C4-2B (cell line): Measurements from ENCODE around the gene RASL10B.

Experiments
- H3K27ac ChIP-seq: fragments of 450-650 bp; 2 replicates; pipeline ENCODE4 v1.5.1; 2017
- CTCF ChIP-seq: fragments of 450-650 bp; conservative IDR thresholded peaks from 2 replicates; pipeline ENCODE4 v1.5.1; 2017; ENCODE audit warnings: mild to moderate bottlenecking
- ZFX ChIP-seq: fragments of 450-650 bp; IDR thresholded peaks from 2 replicates; pipeline ENCODE4 v1.6.1; 2017

The RASL10B gene

GRCh38 chr17:35766489-35766877, 35.0 kb downstream of the RASL10B start:
- TF ChIP-seq CTCF = no peak
- TF ChIP-seq ZFX = no peak
- no peak overlapping the region for H3K27ac ChIP-seq

DNA sequence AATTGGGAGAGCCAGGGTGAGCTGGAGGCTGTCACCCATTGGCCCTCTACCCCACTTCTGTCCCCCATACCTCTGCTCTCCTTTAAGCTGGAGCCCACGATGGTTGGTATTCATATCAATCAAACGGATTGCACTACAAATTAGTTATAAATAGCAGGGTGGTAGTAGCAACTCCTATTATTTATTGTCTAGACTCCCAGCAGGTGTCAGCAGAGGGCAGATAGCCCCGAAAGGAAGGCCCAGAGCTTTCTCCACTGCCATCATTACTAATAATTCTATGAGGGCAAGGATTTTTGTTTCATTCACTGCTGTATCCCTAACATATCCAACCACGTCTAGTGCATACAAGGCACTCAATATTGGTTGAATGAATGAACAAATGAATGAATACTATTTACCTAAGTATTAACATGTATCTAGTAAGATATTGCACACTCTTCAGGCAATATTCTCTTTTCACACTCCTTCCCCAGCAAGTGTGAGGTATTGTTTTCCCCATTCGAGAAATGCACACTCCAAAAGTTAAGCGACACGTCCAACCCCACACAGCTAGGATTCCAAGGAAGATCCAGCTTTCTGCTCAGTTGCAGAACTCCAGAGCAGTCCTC, 35.6 kb downstream of the RASL10B start:
- TF ChIP-seq CTCF = peak; percentile 83
- no peak for TF ChIP-seq ZFX
- no peak overlapping the region for H3K27ac ChIP-seq

GRCh38 chr17:35768797-35769196, 37.4 kb downstream of the RASL10B start:
- TF ChIP-seq CTCF = no peak
- TF ChIP-seq ZFX = no peak
- H3K27ac ChIP-seq = no peak overlapping the region

GRCh38 chr17:35769895-35770486, 38.6 kb downstream of the RASL10B start:
- H3K27ac ChIP-seq = no peak overlapping the region
- TF ChIP-seq CTCF (no peak; the same call in 1 of the 2 replicates), ZFX (no peak)

- no peak overlapping the region for H3K27ac ChIP-seq
These were observed 41.7 kb downstream of the RASL10B start for GRCh38 chr17:35773129-35773528.

DNA sequence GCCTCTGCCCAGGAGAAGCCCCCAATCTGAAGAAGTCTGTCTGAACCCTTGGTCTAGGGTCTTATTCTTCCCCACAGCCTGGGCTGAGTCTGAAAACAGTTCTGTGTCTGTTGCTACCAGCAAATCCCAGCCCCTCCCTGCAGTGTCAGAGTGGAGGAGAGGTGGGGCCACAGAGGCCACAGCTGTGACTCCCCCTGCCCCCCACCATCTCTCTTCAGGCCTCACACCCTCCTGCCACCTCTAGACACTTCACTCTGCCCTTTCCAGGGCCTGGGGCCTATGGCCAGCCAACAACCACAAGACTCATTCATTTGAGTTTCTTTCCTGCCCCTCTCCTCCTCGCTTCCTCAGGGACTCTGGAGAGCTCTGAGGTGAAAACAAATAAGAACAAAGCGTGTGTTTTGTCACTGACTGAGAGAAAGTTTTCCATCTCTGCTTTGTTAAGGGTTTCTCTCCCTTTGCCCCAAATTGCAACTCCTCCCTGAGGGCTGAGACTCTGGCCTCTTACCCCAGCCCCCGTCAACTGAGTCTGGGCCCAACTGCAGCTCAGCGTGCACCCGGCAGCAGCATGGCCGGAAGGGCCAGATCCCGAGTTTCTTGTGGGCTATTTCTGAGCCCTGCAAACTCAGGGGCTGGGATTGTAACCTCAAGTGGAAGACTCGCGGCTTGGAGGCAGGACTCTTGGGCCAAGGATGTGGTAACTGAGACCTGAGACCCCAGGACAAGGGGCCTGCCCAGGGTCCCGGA, 42.4 kb downstream of the RASL10B start:
- TF ChIP-seq CTCF = no peak
- TF ChIP-seq ZFX = no peak
- H3K27ac ChIP-seq = no peak overlapping the region

More at GRCh38 chr17:35773129-35773528, 41.7 kb downstream of the RASL10B start:
- no peak for TF ChIP-seq CTCF
- TF ChIP-seq ZFX = no peak

GRCh38 chr17:35774499-35774898, 43.1 kb downstream of the RASL10B start:
- H3K27ac ChIP-seq = no peak overlapping the region
- TF ChIP-seq ZFX (no peak), CTCF (no peak)
